HL-60 (cell line): Measurements from ENCODE around the gene CAMK1D.

ENCODE experiments used
- DNase-seq, 2 experiments: peaks; one replicate each; pipeline ENCODE4 v3.0.0-alpha.2; 2010 to 2020; ENCODE audit warnings: low read depth in 1 of 2, low spot score in 1 of 2
- H3K27ac ChIP-seq: fragments of 250-450 bp; sonication (Bioruptor Pico); replicated peaks from 2 replicates; pipeline ENCODE4 v1.5.1; 2020; ENCODE audit warnings: mild to moderate bottlenecking, moderate library complexity
- H3K27me3 ChIP-seq: fragments of 250-450 bp; sonication (Bioruptor Pico); 2 replicates; pipeline ENCODE4 v1.5.1; 2021; ENCODE audit warnings: mild to moderate bottlenecking, moderate library complexity; ENCODE audit not compliant: insufficient read depth, poor library complexity, severe bottlenecking
- H3K4me3 ChIP-seq: replicated peaks from 2 replicates; pipeline ENCODE4 v1.5.1; 2011; ENCODE audit warnings: mild to moderate bottlenecking, control low read depth, low read length; ENCODE audit not compliant: insufficient read depth
- GABPA ChIP-seq: IDR thresholded peaks from 2 replicates; pipeline ENCODE4 v1.6.1; 2012; ENCODE audit warnings: low read depth
- POLR2AphosphoS5 ChIP-seq: IDR thresholded peaks from 2 replicates; pipeline ENCODE4 v1.6.1; 2012; ENCODE audit warnings: low read depth
- SPI1 ChIP-seq: IDR thresholded peaks from 2 replicates; pipeline ENCODE4 v1.6.1; 2012; ENCODE audit warnings: low read depth, mild to moderate bottlenecking, borderline replicate concordance
- TF ChIP-seq, protein P1 (sequence below): IDR thresholded peaks from one replicate; pipeline ENCODE4 v1.5.1; 2011; ENCODE audit warnings: low read length, control low read depth, inconsistent platforms; ENCODE audit not compliant: insufficient read depth
- TF ChIP-seq, protein P2 (sequence below): IDR thresholded peaks from 2 replicates; pipeline ENCODE4 v1.6.1; 2012; ENCODE audit warnings: low read depth; ENCODE audit not compliant: insufficient replicate concordance

Gene CAMK1D

GRCh38 chr10:12635127-12635541, 285.8 kb downstream of the CAMK1D start:
- no peaks in the 10 kb centered on the region for H3K27me3 ChIP-seq
- H3K27ac ChIP-seq: no peak overlapping the region
- no peak for DNase-seq
- H3K4me3 ChIP-seq: no peak overlapping the region
- TF ChIP-seq POLR2AphosphoS5: no peak

- no peak overlapping the region for H3K27ac ChIP-seq
- TF ChIP-seq POLR2AphosphoS5 (no peak), SPI1 (no peak), GABPA (no peak)
- TF ChIP-seq, protein P1, sequence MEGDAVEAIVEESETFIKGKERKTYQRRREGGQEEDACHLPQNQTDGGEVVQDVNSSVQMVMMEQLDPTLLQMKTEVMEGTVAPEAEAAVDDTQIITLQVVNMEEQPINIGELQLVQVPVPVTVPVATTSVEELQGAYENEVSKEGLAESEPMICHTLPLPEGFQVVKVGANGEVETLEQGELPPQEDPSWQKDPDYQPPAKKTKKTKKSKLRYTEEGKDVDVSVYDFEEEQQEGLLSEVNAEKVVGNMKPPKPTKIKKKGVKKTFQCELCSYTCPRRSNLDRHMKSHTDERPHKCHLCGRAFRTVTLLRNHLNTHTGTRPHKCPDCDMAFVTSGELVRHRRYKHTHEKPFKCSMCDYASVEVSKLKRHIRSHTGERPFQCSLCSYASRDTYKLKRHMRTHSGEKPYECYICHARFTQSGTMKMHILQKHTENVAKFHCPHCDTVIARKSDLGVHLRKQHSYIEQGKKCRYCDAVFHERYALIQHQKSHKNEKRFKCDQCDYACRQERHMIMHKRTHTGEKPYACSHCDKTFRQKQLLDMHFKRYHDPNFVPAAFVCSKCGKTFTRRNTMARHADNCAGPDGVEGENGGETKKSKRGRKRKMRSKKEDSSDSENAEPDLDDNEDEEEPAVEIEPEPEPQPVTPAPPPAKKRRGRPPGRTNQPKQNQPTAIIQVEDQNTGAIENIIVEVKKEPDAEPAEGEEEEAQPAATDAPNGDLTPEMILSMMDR: no peak
- TF ChIP-seq, protein P2, sequence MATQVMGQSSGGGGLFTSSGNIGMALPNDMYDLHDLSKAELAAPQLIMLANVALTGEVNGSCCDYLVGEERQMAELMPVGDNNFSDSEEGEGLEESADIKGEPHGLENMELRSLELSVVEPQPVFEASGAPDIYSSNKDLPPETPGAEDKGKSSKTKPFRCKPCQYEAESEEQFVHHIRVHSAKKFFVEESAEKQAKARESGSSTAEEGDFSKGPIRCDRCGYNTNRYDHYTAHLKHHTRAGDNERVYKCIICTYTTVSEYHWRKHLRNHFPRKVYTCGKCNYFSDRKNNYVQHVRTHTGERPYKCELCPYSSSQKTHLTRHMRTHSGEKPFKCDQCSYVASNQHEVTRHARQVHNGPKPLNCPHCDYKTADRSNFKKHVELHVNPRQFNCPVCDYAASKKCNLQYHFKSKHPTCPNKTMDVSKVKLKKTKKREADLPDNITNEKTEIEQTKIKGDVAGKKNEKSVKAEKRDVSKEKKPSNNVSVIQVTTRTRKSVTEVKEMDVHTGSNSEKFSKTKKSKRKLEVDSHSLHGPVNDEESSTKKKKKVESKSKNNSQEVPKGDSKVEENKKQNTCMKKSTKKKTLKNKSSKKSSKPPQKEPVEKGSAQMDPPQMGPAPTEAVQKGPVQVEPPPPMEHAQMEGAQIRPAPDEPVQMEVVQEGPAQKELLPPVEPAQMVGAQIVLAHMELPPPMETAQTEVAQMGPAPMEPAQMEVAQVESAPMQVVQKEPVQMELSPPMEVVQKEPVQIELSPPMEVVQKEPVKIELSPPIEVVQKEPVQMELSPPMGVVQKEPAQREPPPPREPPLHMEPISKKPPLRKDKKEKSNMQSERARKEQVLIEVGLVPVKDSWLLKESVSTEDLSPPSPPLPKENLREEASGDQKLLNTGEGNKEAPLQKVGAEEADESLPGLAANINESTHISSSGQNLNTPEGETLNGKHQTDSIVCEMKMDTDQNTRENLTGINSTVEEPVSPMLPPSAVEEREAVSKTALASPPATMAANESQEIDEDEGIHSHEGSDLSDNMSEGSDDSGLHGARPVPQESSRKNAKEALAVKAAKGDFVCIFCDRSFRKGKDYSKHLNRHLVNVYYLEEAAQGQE: no peak
- no peak overlapping the region for H3K4me3 ChIP-seq
- DNase-seq: no peak
- no peaks in the 10 kb centered on the region for H3K27me3 ChIP-seq
Observed at GRCh38 chr10:12636571-12636970, 287.2 kb downstream of the CAMK1D start.

- H3K4me3 ChIP-seq: no peak overlapping the region
Observed at GRCh38 chr10:12637649-12638048, 288.3 kb downstream of the CAMK1D start.

GRCh38 chr10:12638103-12638502, 288.8 kb downstream of the CAMK1D start:
- H3K27me3 ChIP-seq: no peaks in the 10 kb centered on the region
- H3K4me3 ChIP-seq: no peak overlapping the region
- no peak for DNase-seq
- H3K27ac ChIP-seq: no peak overlapping the region
- TF ChIP-seq, protein P1: no peak
- TF ChIP-seq GABPA (no peak), SPI1 (no peak), POLR2AphosphoS5 (no peak)
- TF ChIP-seq, protein P2: no peak

More at GRCh38 chr10:12637649-12638048, 288.3 kb downstream of the CAMK1D start:
- TF ChIP-seq GABPA (no peak), POLR2AphosphoS5 (no peak), SPI1 (no peak)
- TF ChIP-seq, protein P2: no peak
- TF ChIP-seq, protein P1: no peak
- no peak overlapping the region for H3K27ac ChIP-seq
- no peak for DNase-seq
- H3K27me3 ChIP-seq: no peaks in the 10 kb centered on the region
